ENCODE measurements around the gene PLAAT3.
A peak's percentile ranks its signal among the peaks of the same experiment; 100 is the strongest.
"Not testable (repeated sequence)": the region's sequence is repeated elsewhere in the genome, so short reads cannot be mapped to it uniquely, and the experiment has no call there.

PLAAT3 gene

DNA sequence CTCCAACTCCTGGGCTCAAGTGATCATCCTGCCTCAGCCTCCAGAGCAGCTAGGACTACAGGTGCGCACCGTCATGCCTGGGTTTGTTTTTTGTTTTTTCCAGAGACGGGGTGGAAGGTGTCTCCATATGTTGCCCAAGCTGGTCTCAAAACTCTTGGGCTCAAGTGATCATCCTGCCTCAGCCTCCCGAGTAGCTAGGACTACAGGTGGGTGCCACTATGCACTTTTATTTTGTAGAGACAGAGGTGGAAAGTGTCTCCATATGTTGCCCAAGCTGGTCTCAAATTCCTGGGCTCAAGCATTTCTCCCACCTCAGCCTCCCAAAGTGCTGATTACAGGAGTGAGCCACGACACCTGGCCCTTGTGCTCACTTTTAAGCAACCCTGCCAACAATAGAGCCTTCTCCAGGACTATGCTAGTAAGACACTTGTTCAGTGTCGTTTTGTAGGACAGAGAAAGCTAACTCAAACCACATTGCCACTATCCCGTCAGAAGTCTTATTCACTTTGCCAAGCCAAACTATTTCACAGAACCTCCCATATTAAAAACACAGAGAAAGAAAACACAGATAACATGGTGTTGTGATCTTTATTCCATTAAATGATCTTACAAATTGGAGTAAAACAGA, 9.4 kb upstream of the PLAAT3 start:
- no CpG with 5 or more reads among the region's 7 CpGs for WGBS (ENCODE audit: insufficient coverage, insufficient read length)
- no peak overlapping the region for H3K27ac ChIP-seq (ENCODE audit: low read length)
- DNase-seq (ENCODE audit: low read depth, low spot score), result no peak
- no peaks in the 10 kb centered on the region for H3K36me3 ChIP-seq (ENCODE audit: control insufficient read depth, insufficient read depth, low read length)
- no peaks in the 10 kb centered on the region; the same call in 1 of the 2 replicates for H3K4me1 ChIP-seq (ENCODE audit: control insufficient read depth, insufficient read depth, low read length)
- no peak overlapping the region for H3K4me3 ChIP-seq (ENCODE audit: low read length)
- no peaks in the 10 kb centered on the region for H3K27me3 ChIP-seq (ENCODE audit: control insufficient read depth, insufficient read depth, low read length)
- H3K9me3 ChIP-seq (ENCODE audit: control insufficient read depth, insufficient read depth, low read length), result no peaks in the 10 kb centered on the region

DNA sequence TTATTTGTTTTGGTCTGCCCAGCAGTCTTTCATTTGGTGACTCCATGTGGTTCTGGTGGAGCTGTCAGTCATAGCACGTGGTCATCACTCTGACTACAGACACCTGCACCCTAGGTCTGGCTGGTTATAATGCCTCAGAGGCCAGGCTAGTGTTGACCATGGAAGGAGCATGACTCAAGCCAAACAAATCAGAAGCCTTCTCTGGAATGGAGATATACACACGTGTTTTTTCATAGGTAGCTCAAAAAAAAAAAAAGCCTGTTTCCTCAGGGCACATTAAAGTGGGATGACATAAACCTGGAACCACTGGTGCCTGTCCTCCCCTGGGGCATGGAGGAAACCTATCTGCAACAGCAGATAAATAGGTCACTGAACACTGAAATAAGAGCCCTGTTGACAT, 8.1 kb upstream of the PLAAT3 start:
- Histone ChIP-seq H3K9me3 (ENCODE audit: control insufficient read depth, insufficient read depth, low read length) (no peaks in the 10 kb centered on the region), H3K36me3 (ENCODE audit: control insufficient read depth, insufficient read depth, low read length) (no peaks in the 10 kb centered on the region), H3K4me1 (ENCODE audit: control insufficient read depth, insufficient read depth, low read length) (no peaks in the 10 kb centered on the region; the same call in 1 of the 2 replicates), H3K4me3 (ENCODE audit: low read length) (no peak overlapping the region), H3K27me3 (ENCODE audit: control insufficient read depth, insufficient read depth, low read length) (no peaks in the 10 kb centered on the region), H3K27ac (ENCODE audit: low read length) (no peak overlapping the region)
- no CpG with 5 or more reads among the region's 2 CpGs for WGBS (ENCODE audit: insufficient coverage, insufficient read length)
- DNase-seq (ENCODE audit: low read depth, low spot score), result no peak

DNA sequence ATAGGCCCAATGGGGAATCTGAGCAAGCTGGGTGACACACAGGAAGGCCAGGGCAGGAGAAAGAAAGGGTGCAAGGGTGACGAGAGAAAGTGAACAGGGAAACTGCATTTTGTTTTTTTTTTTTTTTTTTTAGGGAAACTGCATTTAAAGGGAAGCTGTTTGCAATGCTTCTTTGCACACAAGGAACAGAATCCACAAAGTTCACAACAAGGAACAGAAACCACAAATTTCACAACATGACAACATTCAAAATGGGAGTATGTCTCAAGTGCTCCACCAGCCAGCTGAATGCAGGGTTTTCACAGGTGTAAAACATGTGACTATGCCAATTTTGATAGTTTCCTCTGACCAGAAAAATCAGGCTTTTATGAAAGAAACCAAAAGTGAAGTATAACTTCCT, 6.8 kb upstream of the PLAAT3 start:
- Histone ChIP-seq H3K27me3 (ENCODE audit: control insufficient read depth, insufficient read depth, low read length) (no peaks in the 10 kb centered on the region), H3K9me3 (ENCODE audit: control insufficient read depth, insufficient read depth, low read length) (no peaks in the 10 kb centered on the region), H3K36me3 (ENCODE audit: control insufficient read depth, insufficient read depth, low read length) (no peaks in the 10 kb centered on the region), H3K4me1 (ENCODE audit: control insufficient read depth, insufficient read depth, low read length) (no peaks in the 10 kb centered on the region; the same call in 1 of the 2 replicates), H3K27ac (ENCODE audit: low read length) (no peak overlapping the region), H3K4me3 (ENCODE audit: low read length) (no peak overlapping the region)
- no peak for DNase-seq (ENCODE audit: low read depth, low spot score)
- no CpG with 5 or more reads among the region's 1 CpG for WGBS (ENCODE audit: insufficient coverage, insufficient read length)

GRCh38 chr11:63619967-63620366, 5.7 kb upstream of the PLAAT3 start:
- H3K27me3 ChIP-seq (ENCODE audit: control insufficient read depth, insufficient read depth, low read length), result no peaks in the 10 kb centered on the region
- H3K4me1 ChIP-seq (ENCODE audit: control insufficient read depth, insufficient read depth, low read length), result no peaks in the 10 kb centered on the region; the same call in 1 of the 2 replicates
- H3K36me3 ChIP-seq (ENCODE audit: control insufficient read depth, insufficient read depth, low read length), result no peaks in the 10 kb centered on the region
- DNase-seq (ENCODE audit: low read depth, low spot score), result no peak
- H3K9me3 ChIP-seq (ENCODE audit: control insufficient read depth, insufficient read depth, low read length), result no peaks in the 10 kb centered on the region
- no CpG with 5 or more reads among the region's 6 CpGs for WGBS (ENCODE audit: insufficient coverage, insufficient read length)
- H3K27ac ChIP-seq (ENCODE audit: low read length), result no peak overlapping the region
- H3K4me3 ChIP-seq (ENCODE audit: low read length), result no peak overlapping the region

DNA sequence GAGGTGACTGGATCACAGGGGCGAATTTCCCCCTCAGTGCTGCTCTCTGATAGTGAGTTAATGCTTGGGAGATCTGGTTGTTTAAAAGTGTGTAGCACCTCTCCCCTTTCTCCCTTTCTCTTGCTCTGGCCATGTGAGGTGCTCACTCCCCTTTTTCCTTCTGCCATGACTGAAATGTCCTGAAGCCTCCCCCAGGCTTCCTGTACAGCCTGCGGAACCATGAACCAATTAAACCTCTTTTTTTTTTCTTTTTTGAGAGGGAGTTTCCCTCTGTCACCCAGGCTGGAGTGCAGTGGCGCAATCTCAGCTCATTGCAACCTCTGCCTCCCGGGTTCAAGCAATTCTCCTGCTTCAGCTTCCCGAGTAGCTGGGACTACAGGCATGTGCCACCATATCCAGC, 3.5 kb upstream of the PLAAT3 start:
- no CpG with 5 or more reads among the region's 5 CpGs for whole genome bisulfite sequencing (ENCODE audit: insufficient coverage, insufficient read length)
- not testable (repeated sequence) for H3K36me3 ChIP-seq (ENCODE audit: control insufficient read depth, insufficient read depth, low read length); H3K27me3 ChIP-seq (ENCODE audit: control insufficient read depth, insufficient read depth, low read length); H3K4me3 ChIP-seq (ENCODE audit: low read length); H3K9me3 ChIP-seq (ENCODE audit: control insufficient read depth, insufficient read depth, low read length); DNase-seq (ENCODE audit: low read depth, low spot score); H3K27ac ChIP-seq (ENCODE audit: low read length); H3K4me1 ChIP-seq (ENCODE audit: control insufficient read depth, insufficient read depth, low read length)

DNA sequence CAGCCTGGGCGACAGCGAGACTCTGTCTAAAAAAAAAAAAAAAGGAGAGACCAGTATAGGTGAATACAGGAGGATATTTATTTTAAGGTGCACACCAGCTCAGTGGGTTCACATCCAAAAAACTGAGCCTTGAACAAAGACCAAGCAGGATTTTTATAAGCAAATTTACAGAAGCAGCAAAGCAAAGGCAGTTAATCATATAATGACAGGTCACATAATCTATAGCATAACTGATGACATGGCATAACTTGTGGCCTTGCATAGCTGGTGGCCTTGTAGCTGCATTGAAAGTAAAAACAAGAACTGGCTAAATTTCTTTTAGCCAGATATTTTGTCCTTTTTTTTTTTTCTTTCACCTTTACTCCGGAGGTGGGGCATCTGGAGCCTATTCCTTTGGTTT, 2.7 kb upstream of the PLAAT3 start:
- Histone ChIP-seq H3K27me3 (ENCODE audit: control insufficient read depth, insufficient read depth, low read length) (no peaks in the 10 kb centered on the region), H3K4me3 (ENCODE audit: low read length) (no peak overlapping the region), H3K36me3 (ENCODE audit: control insufficient read depth, insufficient read depth, low read length) (no peaks in the 10 kb centered on the region), H3K4me1 (ENCODE audit: control insufficient read depth, insufficient read depth, low read length) (no peaks in the 10 kb centered on the region), H3K27ac (ENCODE audit: low read length) (no peak overlapping the region), H3K9me3 (ENCODE audit: control insufficient read depth, insufficient read depth, low read length) (no peaks in the 10 kb centered on the region)
- DNase-seq (ENCODE audit: low read depth, low spot score), result no peak
- no CpG with 5 or more reads among the region's 3 CpGs for WGBS (ENCODE audit: insufficient coverage, insufficient read length)

- Histone ChIP-seq H3K4me1 (ENCODE audit: control insufficient read depth, insufficient read depth, low read length) (peaks cover 11% of the 10 kb centered on the region), H3K36me3 (ENCODE audit: control insufficient read depth, insufficient read depth, low read length) (no peaks in the 10 kb centered on the region), H3K27me3 (ENCODE audit: control insufficient read depth, insufficient read depth, low read length) (no peaks in the 10 kb centered on the region), H3K4me3 (ENCODE audit: low read length) (peak overlapping the region; percentile 68; the same call in 1 of the 2 replicates), H3K9me3 (ENCODE audit: control insufficient read depth, insufficient read depth, low read length) (no peaks in the 10 kb centered on the region), H3K27ac (ENCODE audit: low read length) (no peak overlapping the region)
- WGBS (ENCODE audit: insufficient coverage, insufficient read length), result no CpG with 5 or more reads among the region's 45 CpGs
- DNase-seq (ENCODE audit: low read depth, low spot score), result no peak
Observed at GRCh38 chr11:63613517-63614135, 607 bp downstream of the PLAAT3 start.

DNA sequence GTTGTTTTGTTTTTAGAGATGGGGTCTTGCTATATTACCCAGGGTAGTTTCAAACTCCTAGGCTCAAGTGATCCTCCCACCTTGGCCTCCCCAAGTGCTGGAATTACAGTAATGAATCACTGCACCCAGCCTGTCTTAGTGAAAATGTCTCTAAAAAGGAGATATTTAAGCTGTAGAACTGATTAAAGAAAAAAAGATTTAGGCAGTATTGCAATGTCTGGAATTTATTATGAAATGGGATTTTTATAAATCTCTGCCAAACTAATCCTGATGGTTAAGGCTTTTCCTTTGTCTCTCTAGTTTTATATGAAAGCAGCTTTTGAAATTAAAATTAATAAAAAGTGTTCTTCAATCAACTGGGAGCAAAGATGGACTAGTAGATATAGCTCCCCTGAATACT, 2.1 kb downstream of the PLAAT3 start:
- no peak overlapping the region for H3K4me3 ChIP-seq (ENCODE audit: low read length)
- H3K36me3 ChIP-seq (ENCODE audit: control insufficient read depth, insufficient read depth, low read length), result no peaks in the 10 kb centered on the region
- peaks cover 11% of the 10 kb centered on the region for H3K4me1 ChIP-seq (ENCODE audit: control insufficient read depth, insufficient read depth, low read length)
- no peak for DNase-seq (ENCODE audit: low read depth, low spot score)
- H3K9me3 ChIP-seq (ENCODE audit: control insufficient read depth, insufficient read depth, low read length), result no peaks in the 10 kb centered on the region
- no peak overlapping the region for H3K27ac ChIP-seq (ENCODE audit: low read length)
- no peaks in the 10 kb centered on the region for H3K27me3 ChIP-seq (ENCODE audit: control insufficient read depth, insufficient read depth, low read length)

DNA sequence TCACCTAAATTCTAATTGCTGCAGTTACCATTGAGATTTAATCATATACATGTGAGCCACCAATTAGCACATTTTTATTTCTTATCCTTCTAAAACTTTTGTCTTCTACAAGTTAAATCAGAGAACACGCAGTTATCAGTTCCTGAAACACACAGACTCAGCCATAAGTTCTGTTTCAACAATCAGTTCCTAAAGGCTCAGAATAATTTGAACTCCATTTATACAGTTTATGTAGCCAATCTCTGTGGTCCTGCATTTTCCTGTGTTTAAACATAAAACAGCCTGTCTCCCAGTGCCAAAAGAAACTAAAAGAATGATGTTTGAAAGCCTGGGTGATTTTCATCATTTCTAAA, 2.9 kb downstream of the PLAAT3 start:
- H3K27ac ChIP-seq (ENCODE audit: low read length), result no peak overlapping the region
- WGBS (ENCODE audit: insufficient coverage, insufficient read length), result no CpG with 5 or more reads among the region's 1 CpG
- H3K9me3 ChIP-seq (ENCODE audit: control insufficient read depth, insufficient read depth, low read length), result no peaks in the 10 kb centered on the region
- no peak for DNase-seq (ENCODE audit: low read depth, low spot score)
- H3K36me3 ChIP-seq (ENCODE audit: control insufficient read depth, insufficient read depth, low read length), result no peaks in the 10 kb centered on the region
- no peak overlapping the region for H3K4me3 ChIP-seq (ENCODE audit: low read length)
- H3K27me3 ChIP-seq (ENCODE audit: control insufficient read depth, insufficient read depth, low read length), result no peaks in the 10 kb centered on the region
- H3K4me1 ChIP-seq (ENCODE audit: control insufficient read depth, insufficient read depth, low read length), result peaks cover 11% of the 10 kb centered on the region

DNA sequence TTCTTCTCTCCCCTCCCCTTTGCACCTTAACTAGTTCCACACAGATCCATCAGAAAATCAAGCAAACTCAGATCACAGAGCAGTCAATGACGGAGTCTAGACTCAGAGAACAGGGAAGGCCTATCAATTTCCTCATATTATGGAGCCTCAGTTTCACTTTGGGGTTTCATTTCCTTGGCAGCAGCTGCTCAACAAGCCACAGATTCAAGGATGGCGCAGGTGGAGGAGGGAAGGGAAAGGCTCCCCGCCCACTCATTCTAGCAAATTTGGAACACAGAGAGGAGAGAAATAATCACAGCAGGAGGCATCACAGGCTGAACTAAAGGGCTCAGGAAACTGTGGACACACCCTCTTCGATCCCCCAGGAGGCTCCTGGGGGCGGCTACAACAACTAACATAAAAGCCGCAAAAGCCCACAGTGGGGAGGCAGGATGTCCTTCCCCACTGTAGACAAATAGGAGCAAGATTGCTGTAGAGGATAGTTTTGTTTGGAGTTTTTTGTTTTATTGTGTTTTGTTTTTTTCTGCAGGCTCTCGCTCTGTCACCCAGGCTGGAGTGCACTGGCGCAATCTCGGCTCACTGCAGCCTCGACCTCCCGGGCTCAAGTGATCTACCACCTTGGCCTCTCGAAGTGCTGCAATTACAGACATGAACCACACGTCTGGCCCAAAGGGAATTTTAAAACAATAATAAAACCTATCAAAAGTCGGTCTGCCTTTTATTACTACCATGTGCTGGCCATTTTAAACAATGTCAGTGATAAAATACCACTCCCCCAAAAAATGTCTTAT, 3.4 kb downstream of the PLAAT3 start:
- no peak overlapping the region for H3K27ac ChIP-seq (ENCODE audit: low read length)
- WGBS (ENCODE audit: insufficient coverage, insufficient read length), result no CpG with 5 or more reads among the region's 14 CpGs
- DNase-seq (ENCODE audit: low read depth, low spot score), result no peak
- H3K4me1 ChIP-seq (ENCODE audit: control insufficient read depth, insufficient read depth, low read length), result peaks cover 11% of the 10 kb centered on the region
- H3K27me3 ChIP-seq (ENCODE audit: control insufficient read depth, insufficient read depth, low read length), result no peaks in the 10 kb centered on the region
- no peak overlapping the region for H3K4me3 ChIP-seq (ENCODE audit: low read length)
- no peaks in the 10 kb centered on the region for H3K36me3 ChIP-seq (ENCODE audit: control insufficient read depth, insufficient read depth, low read length)
- H3K9me3 ChIP-seq (ENCODE audit: control insufficient read depth, insufficient read depth, low read length), result no peaks in the 10 kb centered on the region

All from iPS DF 6.9 (cell line).